Activated CD4-positive, alpha-beta T cell treated with anti-CD3 and anti-CD28 coated beads, Interleukin-2, Interleukin-6, amounts not matched to agents 100 ng/mL and 50 ng/mL, durations not matched to agents 16 hours and 8 hours (primary cell): Measurements from ENCODE around the gene UBR4.
A peak's percentile ranks its signal among the peaks of the same experiment; 100 is the strongest.
"Not testable (repeated sequence)": the region's sequence is repeated elsewhere in the genome, so short reads cannot be mapped to it uniquely, and the experiment has no call there.

Source experiments
- DNase-seq: peaks from one replicate; pipeline ENCODE4 v3.0.0-alpha.2; 2020

Gene UBR4

GRCh38 chr1:19187852-19188251 lies 22.2 kb downstream of the UBR4 start:
- no peak for DNase-seq

- peak; percentile 59 for DNase-seq
Measured at GRCh38 chr1:19186001-19186400, 24.1 kb downstream of the UBR4 start.

GRCh38 chr1:19182223-19182622 lies 27.8 kb downstream of the UBR4 start:
- no peak for DNase-seq

GRCh38 chr1:19180265-19180657 lies 29.8 kb downstream of the UBR4 start:
- not testable (repeated sequence) for DNase-seq

GRCh38 chr1:19179597-19180264 lies 30.3 kb downstream of the UBR4 start:
- DNase-seq, result peak; percentile 43

GRCh38 chr1:19178734-19179398 lies 31.2 kb downstream of the UBR4 start:
- no peak for DNase-seq

GRCh38 chr1:19177811-19178210 lies 32.3 kb downstream of the UBR4 start:
- no peak for DNase-seq

GRCh38 chr1:19169642-19170041 lies 40.4 kb downstream of the UBR4 start:
- DNase-seq, result peak; percentile 24

- no peak for DNase-seq
Measured at GRCh38 chr1:19167140-19167539, 42.9 kb downstream of the UBR4 start.

GRCh38 chr1:19166066-19166465 lies 44.0 kb downstream of the UBR4 start:
- no peak for DNase-seq

- DNase-seq, result no peak
Measured at GRCh38 chr1:19165501-19165900, 44.6 kb downstream of the UBR4 start.

- DNase-seq, result no peak
Measured at GRCh38 chr1:19164274-19165015, 45.6 kb downstream of the UBR4 start.

- no peak for DNase-seq
Measured at GRCh38 chr1:19163261-19163660, 46.8 kb downstream of the UBR4 start.

GRCh38 chr1:19160831-19161230 lies 49.2 kb downstream of the UBR4 start:
- no peak for DNase-seq

- DNase-seq, result no peak
Measured at GRCh38 chr1:19157653-19158052, 52.4 kb downstream of the UBR4 start.

- no peak for DNase-seq
Measured at GRCh38 chr1:19156676-19157075, 53.4 kb downstream of the UBR4 start.

- no peak for DNase-seq
Measured at GRCh38 chr1:19154876-19155275, 55.2 kb downstream of the UBR4 start.

- DNase-seq, result no peak
Measured at GRCh38 chr1:19153169-19153568, 56.9 kb downstream of the UBR4 start.

- DNase-seq, result no peak
Measured at GRCh38 chr1:19151537-19151936, 58.5 kb downstream of the UBR4 start.

GRCh38 chr1:19149736-19150135 lies 60.3 kb downstream of the UBR4 start:
- DNase-seq, result no peak

- no peak for DNase-seq
Measured at GRCh38 chr1:19140465-19140864, 69.6 kb downstream of the UBR4 start.

GRCh38 chr1:19139711-19140110 lies 70.4 kb downstream of the UBR4 start:
- no peak for DNase-seq

- DNase-seq, result no peak
Measured at GRCh38 chr1:19138958-19139581, 71.0 kb downstream of the UBR4 start.

GRCh38 chr1:19138331-19138730 lies 71.7 kb downstream of the UBR4 start:
- no peak for DNase-seq
